Liver (tissue), 9 donors: ENCODE results near the gene NABP2. TPM values are rescaled to one million over a fixed set of nuclear protein-coding genes. Genes with fewer than 3 reads are reported as not detected.

Experiments used
- DNase-seq: peaks from one replicate; pipeline ENCODE4 v3.0.0-alpha.2; 2017; ENCODE audit warnings: low spot score
- H3K27ac ChIP-seq, 2 donors: one replicate each; pipeline ENCODE4 v1.7.0; 2013; ENCODE audit warnings: inconsistent platforms in 2 of 2, low read length in 2 of 2, control low read depth in 1 of 2, low read depth in 1 of 2, mild to moderate bottlenecking in 1 of 2
- H3K27me3 ChIP-seq, 4 donors: one replicate each; pipeline versions ENCODE4 v1.6.1 to v1.7.0; 2013; ENCODE audit warnings: low read length in 3 of 4, inconsistent platforms in 1 of 4, mild to moderate bottlenecking in 1 of 4, moderate library complexity in 1 of 4; ENCODE audit not compliant: control insufficient read depth in 4 of 4, insufficient read depth in 4 of 4
- H3K36me3 ChIP-seq, 4 donors: one replicate each; pipeline versions ENCODE4 v1.6.1 to v1.7.0; 2013; ENCODE audit warnings: low read length in 3 of 4, mild to moderate bottlenecking in 3 of 4, low read depth in 1 of 4, moderate library complexity in 1 of 4; ENCODE audit not compliant: control insufficient read depth in 4 of 4, insufficient read depth in 3 of 4
- H3K4me1 ChIP-seq, 4 donors: one replicate each; pipeline versions ENCODE4 v1.6.1 to v1.7.0; 2013; ENCODE audit warnings: low read length in 3 of 4, mild to moderate bottlenecking in 3 of 4, moderate library complexity in 1 of 4; ENCODE audit not compliant: control insufficient read depth in 4 of 4, insufficient read depth in 4 of 4
- H3K4me3 ChIP-seq, 3 donors: one replicate each; pipeline versions ENCODE4 v1.6.1 to v1.7.0; 2013; ENCODE audit warnings: low read length in 3 of 3, control low read depth in 1 of 3, low read depth in 1 of 3, mild to moderate bottlenecking in 1 of 3
- H3K9ac ChIP-seq, 2 donors: one replicate each; pipeline ENCODE4 v1.7.0; 2013; ENCODE audit warnings: low read length in 2 of 2, mild to moderate bottlenecking in 2 of 2, moderate library complexity in 2 of 2, control low read depth in 1 of 2, low read depth in 1 of 2
- H3K9me3 ChIP-seq, 4 donors: one replicate each; pipeline versions ENCODE4 v1.6.1 to v1.7.0; 2013; ENCODE audit warnings: low read length in 3 of 4; ENCODE audit not compliant: control insufficient read depth in 4 of 4
- ATF3 ChIP-seq: IDR thresholded peaks from 2 replicates; pipeline ENCODE4 v1.6.1; 2016; ENCODE audit warnings: antibody characterized with exemption
- CTCF ChIP-seq: fragments of 150-350 bp; IDR thresholded peaks from 2 replicates; pipeline ENCODE4 v1.5.1; 2017; ENCODE audit warnings: improper control_type of control experiment, low read depth, low read length; ENCODE audit not compliant: missing input control
- EGR1 ChIP-seq, 2 donors: IDR thresholded peaks; 2 replicates each; pipeline ENCODE4 v1.6.1; 2016 to 2018; ENCODE audit warnings: antibody characterized with exemption in 2 of 2, low read depth in 2 of 2
- FOXA1 ChIP-seq: IDR thresholded peaks from 2 replicates; pipeline ENCODE4 v1.6.1; 2016; ENCODE audit warnings: antibody characterized with exemption
- FOXA2 ChIP-seq: IDR thresholded peaks from 2 replicates; pipeline ENCODE4 v1.6.1; 2016; ENCODE audit warnings: antibody characterized with exemption
- GABPA ChIP-seq, 2 donors: IDR thresholded peaks in 1 of 2; conservative IDR thresholded peaks in 1 of 2; 2 replicates each; pipeline ENCODE4 v1.6.1; 2016; ENCODE audit warnings: antibody characterized with exemption in 2 of 2, mild to moderate bottlenecking in 1 of 2, moderate library complexity in 1 of 2
- HNF4A ChIP-seq, 2 donors: conservative IDR thresholded peaks; 2 replicates each; pipeline ENCODE4 v1.6.1; 2016; ENCODE audit warnings: antibody characterized with exemption in 2 of 2, mild to moderate bottlenecking in 2 of 2
- HNF4G ChIP-seq: IDR thresholded peaks from 2 replicates; pipeline ENCODE4 v1.6.1; 2016; ENCODE audit warnings: antibody characterized with exemption
- JUND ChIP-seq, 2 donors: IDR thresholded peaks; 2 replicates each; pipeline ENCODE4 v1.6.1; 2016; ENCODE audit warnings: antibody characterized with exemption in 2 of 2
- MAX ChIP-seq: IDR thresholded peaks from 2 replicates; pipeline ENCODE4 v1.6.1; 2016; ENCODE audit warnings: antibody characterized with exemption
- RAD21 ChIP-seq, 2 donors: IDR thresholded peaks; 2 replicates each; pipeline ENCODE4 v1.6.1; 2016; ENCODE audit warnings: antibody characterized with exemption in 2 of 2, mild to moderate bottlenecking in 2 of 2
- REST ChIP-seq: IDR thresholded peaks from 2 replicates; pipeline ENCODE4 v1.6.1; 2016; ENCODE audit warnings: antibody characterized with exemption, mild to moderate bottlenecking
- RXRA ChIP-seq, 2 donors: IDR thresholded peaks; 2 replicates each; pipeline ENCODE4 v1.6.1; 2017 to 2018; ENCODE audit warnings: antibody characterized with exemption in 2 of 2, mild to moderate bottlenecking in 1 of 2
- SP1 ChIP-seq: IDR thresholded peaks from 2 replicates; pipeline ENCODE4 v1.6.1; 2018; ENCODE audit warnings: antibody characterized with exemption, mild to moderate bottlenecking
- YY1 ChIP-seq: IDR thresholded peaks from 2 replicates; pipeline ENCODE4 v1.6.1; 2016; ENCODE audit warnings: antibody characterized with exemption, mild to moderate bottlenecking
- ZBTB33 ChIP-seq: IDR thresholded peaks from 2 replicates; pipeline ENCODE4 v1.6.1; 2016; ENCODE audit warnings: antibody characterized with exemption
- WGBS: extraction: QIAGEN DNeasy Blood & Tissue Kit; methylation state at CpG from one replicate; pipeline ENCODE4 v1.1.7; 2013; 5-methylcytosine and 5-hydroxymethylcytosine counted together
- polyA plus RNA-seq, 2 donors: library from polyadenylated mRNA; stranded (reverse) in 1 of 2; unstranded in 1 of 2; fragments of 200-250 nt in 1 of 2; fragments of >200 nt in 1 of 2; fragmentation: Nextera tagmentation in 1 of 2; extraction: Ambion mirVana in 1 of 2; gene quantifications; one replicate each; pipeline versions ENCODE4 v1.2.1 to v1.2.3, GENCODE V29; 2013 to 2015
- total RNA-seq, 2 donors: library from RNA; depleted of rRNA; stranded (reverse); fragments of >200 nt; gene quantifications; one replicate each; pipeline ENCODE4 v1.2.3, GENCODE V29; 2014
- donor health status: healthy.
- donor health status: healthy.
- donor health status: healthy.
- donor health status: healthy.
- donor health status: healthy.

The NABP2 gene
- total and polyA plus RNA-seq, 4 donors, result 10.8 to 14.5 (median 12.6) TPM

- no peaks in the 10 kb centered on the region for H3K9me3 ChIP-seq
- H3K27ac ChIP-seq, result no peak overlapping the region
- H3K27me3 ChIP-seq, result no peaks in the 10 kb centered on the region
- H3K4me1 ChIP-seq, result peaks cover 1 to 20% (median 15%) of the 10 kb centered on the region in 4 donors
- H3K4me3 ChIP-seq, result no peak overlapping the region
- H3K36me3 ChIP-seq, result peaks cover 8 to 40% (median 25%) of the 10 kb centered on the region in 4 donors
- no peak overlapping the region for H3K9ac ChIP-seq
- 92% methylated on average over 7 of the region's 7 CpGs for WGBS
- TF ChIP-seq ATF3 (no peak), HNF4A (conservative IDR thresholded peaks at IDR 0.05) (no peak), GABPA (IDR thresholded peaks at IDR 0.05 in 1 of 2, conservative IDR thresholded peaks at IDR 0.05 in 1 of 2) (no peak), ZBTB33 (no peak), SP1 (no peak), CTCF (no peak)
- DNase-seq, result no peak
These were observed 31.5 kb downstream of the NABP2 start for GRCh38 chr12:56255671-56256070.

- Histone ChIP-seq H3K36me3 (peaks cover 8 to 38% (median 25%) of the 10 kb centered on the region in 4 donors), H3K9ac (no peak overlapping the region), H3K4me1 (peaks cover 1 to 20% (median 15%) of the 10 kb centered on the region in 4 donors), H3K9me3 (no peaks in the 10 kb centered on the region), H3K27ac (no peak overlapping the region), H3K27me3 (no peaks in the 10 kb centered on the region), H3K4me3 (no peak overlapping the region)
- WGBS, result 58% methylated on average over 4 of the region's 4 CpGs
- DNase-seq, result no peak
- no peak for TF ChIP-seq REST
- no peak for TF ChIP-seq FOXA2
- no peak for TF ChIP-seq RXRA (IDR thresholded peaks at IDR 0.05)
- no peak for TF ChIP-seq JUND (IDR thresholded peaks at IDR 0.05)
- no peak for TF ChIP-seq HNF4A (conservative IDR thresholded peaks at IDR 0.05)
- TF ChIP-seq MAX, result no peak
- no peak for TF ChIP-seq RAD21 (IDR thresholded peaks at IDR 0.05)
- no peak for TF ChIP-seq EGR1 (IDR thresholded peaks at IDR 0.05; ENCODE audit: low read depth in 2 of 2)
- no peak for TF ChIP-seq GABPA (IDR thresholded peaks at IDR 0.05 in 1 of 2, conservative IDR thresholded peaks at IDR 0.05 in 1 of 2)
- no peak for TF ChIP-seq ATF3
- TF ChIP-seq YY1, result no peak
- no peak for TF ChIP-seq FOXA1
- TF ChIP-seq CTCF, result no peak
- no peak for TF ChIP-seq HNF4G
These were observed 32.3 kb downstream of the NABP2 start for GRCh38 chr12:56256326-56256960.
